Heart left ventricle (tissue), 13 donors: ENCODE data around the gene PHACTR1.

Source experiments
- CTCF ChIP-seq, 12 donors: fragments of 200-600 bp; sonication (generic) in 4 of 12; IDR thresholded peaks; one replicate each; pipeline versions ENCODE4 v1.5.0 to v1.8.0; 2018 to 2022; ENCODE audit warnings: antibody characterized with exemption in 12 of 12, mild to moderate bottlenecking in 5 of 12
- POLR2A ChIP-seq, 2 donors: fragments of 450-650 bp; IDR thresholded peaks; one replicate each; pipeline ENCODE4 v1.6.1; 2017; ENCODE audit warnings: antibody characterized with exemption in 2 of 2, mild to moderate bottlenecking in 2 of 2, moderate library complexity in 2 of 2
- donor health status: ischemic (EF 13 %, LVEDD 7.1; RV severe dilation, severe dysfunction).
- donor health status: DM: no; HTN: yes; CAD: no.
- donor health status: DM: no; HTN: no; CAD: no.
- donor health status: ischemic (EF 25% LVEDD 6.9; RV normal size, moderate dysfunction).
- donor health status: ischemic (EF 25% LVEDD 5.7; RV mildly dilated, moderate dysfunction).
- donor health status: ischemic (EF 35%, LVEDD 5.7; RV mildly dilated, moderate dysfunction).
- donor health status: nonischemic (EF 11% LVEDD 7.7; RV severe dilation, severe dysfunction).
- donor health status: DM: yes; HTN: yes; CAD: no.
- donor health status: PGD.
- donor health status: ischemic (EF 29% LVEDD 5.4; RV normal size, mild dysfunction).
- donor health status: nonischemic (EF 23%, LVEDD 6.1; RV moderate dilation, normal function).

GRCh38 chr6:13198168-13198567, 481.6 kb downstream of the PHACTR1 start:
- TF ChIP-seq POLR2A (IDR thresholded peaks at IDR 0.05) (no peak), CTCF (IDR thresholded peaks at IDR 0.05) (no peak)
